HG03280 (cell line): ENCODE results near the gene EMD.
"Not testable (repeated sequence)": the region's sequence is repeated elsewhere in the genome, so short reads cannot be mapped to it uniquely, and the experiment has no call there.

Source experiments
- ATAC-seq: cut with Tn5 transposase; IDR thresholded peaks from one replicate; pipeline ENCODE4 v1.9.1; 2021; ENCODE audit warnings: mild to moderate bottlenecking, moderate library complexity; ENCODE audit not compliant: unreplicated experiment

Gene EMD

GRCh38 chrX:154389812-154390747, 11.0 kb downstream of the EMD start:
- ATAC-seq, result peak; percentile 79

- ATAC-seq, result not testable (repeated sequence)
Observed at GRCh38 chrX:154396363-154396762, 17.3 kb downstream of the EMD start.

- ATAC-seq, result peak; percentile 53
Observed at GRCh38 chrX:154396973-154397887, 18.1 kb downstream of the EMD start.

- ATAC-seq, result peak; percentile 83
Observed at GRCh38 chrX:154397888-154398667, 19.0 kb downstream of the EMD start, which contains the start of gene RPL10. Gene RPL10 (plus strand): TSS chrX:154398377. CDS start chrX:154398520, 143 bp downstream.

GRCh38 chrX:154398668-154399526, 19.8 kb downstream of the EMD start:
- ATAC-seq, result peak; percentile 25

- ATAC-seq, result no peak
Observed at GRCh38 chrX:154399527-154400368, 20.7 kb downstream of the EMD start.

GRCh38 chrX:154400369-154400817, 21.3 kb downstream of the EMD start:
- not testable (repeated sequence) for ATAC-seq

GRCh38 chrX:154401045-154401799, 22.1 kb downstream of the EMD start:
- ATAC-seq, result no peak

GRCh38 chrX:154401918-154402621, 23.0 kb downstream of the EMD start:
- no peak for ATAC-seq

- ATAC-seq, result no peak
Observed at GRCh38 chrX:154402622-154403127, 23.6 kb downstream of the EMD start.

GRCh38 chrX:154403192-154403591, 24.1 kb downstream of the EMD start:
- no peak for ATAC-seq

- no peak for ATAC-seq
Observed at GRCh38 chrX:154403858-154404257, 24.8 kb downstream of the EMD start.

GRCh38 chrX:154404625-154405192, 25.6 kb downstream of the EMD start:
- ATAC-seq, result no peak

- no peak for ATAC-seq
Observed at GRCh38 chrX:154408659-154409221, 29.6 kb downstream of the EMD start.

- no peak for ATAC-seq
Observed at GRCh38 chrX:154409222-154409871, 30.3 kb downstream of the EMD start, which contains the start of gene DNASE1L1. Gene DNASE1L1 (minus strand): TSS chrX:154409254. CDS start chrX:154405568, 3,686 bp downstream.

- peak; percentile 54 for ATAC-seq
Observed at GRCh38 chrX:154411981-154412340, 32.9 kb downstream of the EMD start.
